Medulla oblongata (tissue), 1 donor: ENCODE measurements around the gene RIPK4.

ENCODE experiments used
- DNase-seq: peaks from one replicate; pipeline ENCODE4 v3.0.0-alpha.2; 2015; ENCODE audit errors: extremely low spot score

RIPK4 gene

GRCh38 chr21:41691205-41692184, 75.4 kb downstream of the RIPK4 start:
- no peak for DNase-seq
